ENCODE data around the gene SCIMP.
A peak's percentile ranks its signal among the peaks of the same experiment; 100 is the strongest.

SCIMP gene

GRCh38 chr17:5234645-5235576 is at the start of gene SCIMP:
Gene SCIMP, minus strand, starts transcription at chr17:5234860. Its CDS starts 105 bp downstream, at chr17:5234755.
- Histone ChIP-seq H3K27ac (ENCODE audit: low read depth, low read length) (no peak within 1 kb of the TSS), H3K4me1 (ENCODE audit: insufficient read depth, low read length) (no peaks in the 10 kb centered on the region), H3K9me3 (ENCODE audit: low read length) (no peaks in the 10 kb centered on the region), H3K4me3 (ENCODE audit: low read depth in 1 of 2, low read length in 2 of 2) (no peak within 1 kb of the TSS), H3K27me3 (ENCODE audit: control insufficient read depth in 1 of 2, insufficient read depth in 2 of 2, low read length in 2 of 2) (no peaks in the 10 kb centered on the region), H3K9ac (ENCODE audit: low read length) (no peak within 1 kb of the TSS), H3K36me3 (ENCODE audit: insufficient read depth, low read length) (no peaks in the 10 kb centered on the region)

DNA sequence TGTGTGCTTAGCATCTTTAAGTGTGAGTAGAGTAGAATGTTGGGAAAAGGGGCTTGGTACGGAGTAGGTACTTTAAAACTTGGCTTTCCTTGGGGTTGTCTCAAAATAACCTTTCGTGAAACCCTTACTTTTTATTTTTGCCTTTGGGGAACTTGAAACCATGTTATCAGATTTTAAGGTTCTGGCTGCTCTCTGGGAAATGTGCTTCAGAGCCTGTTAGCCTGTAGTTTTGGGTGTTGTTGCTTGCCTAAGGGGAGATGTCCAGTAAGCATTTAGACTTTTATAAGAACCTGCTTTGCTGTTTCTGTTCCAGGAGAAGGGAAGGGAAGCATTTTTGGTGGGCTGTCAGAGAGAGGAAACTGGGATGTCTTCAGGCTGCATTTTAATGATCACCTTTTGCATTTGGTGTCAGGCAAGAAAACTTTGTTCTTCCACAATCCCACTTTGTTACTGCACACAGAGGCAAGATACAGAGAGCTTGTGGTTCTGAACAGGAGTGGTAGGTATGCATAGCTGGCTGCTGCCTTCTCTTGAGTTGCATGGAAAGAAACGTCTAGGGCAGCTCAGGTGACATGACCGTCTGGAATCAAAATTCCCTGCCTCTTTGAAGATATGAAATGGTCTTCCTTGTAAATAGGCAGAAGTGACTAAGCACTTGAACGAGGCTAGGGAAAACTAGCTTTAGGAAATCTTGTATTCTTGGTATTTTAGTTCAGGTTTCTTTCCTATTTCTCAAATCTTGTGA is 49.1 kb upstream of the SCIMP start:
- peaks cover 24% of the 10 kb centered on the region for H3K4me1 ChIP-seq (ENCODE audit: insufficient read depth, low read length)
- H3K9me3 ChIP-seq (ENCODE audit: low read length), result no peaks in the 10 kb centered on the region
- no peaks in the 10 kb centered on the region for H3K27me3 ChIP-seq (ENCODE audit: control insufficient read depth in 1 of 2, insufficient read depth in 2 of 2, low read length in 2 of 2)
- H3K27ac ChIP-seq (ENCODE audit: low read depth, low read length), result no peak overlapping the region
- no peaks in the 10 kb centered on the region for H3K36me3 ChIP-seq (ENCODE audit: insufficient read depth, low read length)
- H3K9ac ChIP-seq (ENCODE audit: low read length), result peak overlapping the region; percentile 61
- peak overlapping the region in 1 of 2 donors; percentile 52 for H3K4me3 ChIP-seq (ENCODE audit: low read depth in 1 of 2, low read length in 2 of 2)

DNA sequence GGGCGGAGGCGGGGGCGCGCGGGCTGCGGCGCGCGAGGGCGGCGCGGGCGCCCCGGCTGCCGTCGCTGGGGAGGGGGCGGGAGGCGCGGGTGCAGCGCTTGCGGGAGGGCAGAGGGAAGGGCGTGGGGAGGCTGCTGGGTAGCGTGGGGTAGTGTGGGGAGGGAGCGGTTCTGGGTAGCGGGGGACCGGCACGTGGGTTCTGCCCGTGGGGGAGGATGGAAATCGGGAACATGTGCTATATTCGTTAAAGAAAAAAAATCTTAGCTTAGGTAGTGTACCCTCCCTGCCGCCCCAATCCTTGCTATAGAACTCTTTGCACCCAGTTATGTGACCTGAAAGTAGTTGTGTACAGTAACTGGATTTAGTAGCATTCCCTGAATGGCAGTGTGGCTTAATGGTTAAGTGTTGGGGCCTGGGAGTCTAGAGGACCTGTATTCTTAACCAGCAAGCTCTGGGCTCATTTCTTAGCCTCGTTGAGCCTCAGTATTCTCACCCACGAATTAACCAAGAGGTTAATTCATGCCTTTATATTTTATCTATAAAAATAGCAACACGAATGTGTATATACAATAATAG is 48.1 kb upstream of the SCIMP start:
- Histone ChIP-seq H3K9me3 (ENCODE audit: low read length) (no peaks in the 10 kb centered on the region), H3K27me3 (ENCODE audit: control insufficient read depth in 1 of 2, insufficient read depth in 2 of 2, low read length in 2 of 2) (no peaks in the 10 kb centered on the region)

GRCh38 chr17:5281814-5282641 is 47.4 kb upstream of the SCIMP start, which contains the start of gene RABEP1:
Gene RABEP1, plus strand, starts transcription at chr17:5282284. Its CDS starts 203 bp downstream, at chr17:5282487.
- H3K36me3 ChIP-seq (ENCODE audit: insufficient read depth, low read length), result no peaks in the 10 kb centered on the region
- H3K27me3 ChIP-seq (ENCODE audit: control insufficient read depth in 1 of 2, insufficient read depth in 2 of 2, low read length in 2 of 2), result no peaks in the 10 kb centered on the region
- H3K4me1 ChIP-seq (ENCODE audit: insufficient read depth, low read length), result peaks cover 24% of the 10 kb centered on the region
- no peaks in the 10 kb centered on the region for H3K9me3 ChIP-seq (ENCODE audit: low read length)
- H3K4me3 ChIP-seq (ENCODE audit: low read depth in 1 of 2, low read length in 2 of 2), result peak within 1 kb of the TSS; percentile 52 to 86
- peak within 1 kb of the TSS; percentile 61 for H3K9ac ChIP-seq (ENCODE audit: low read length)
- H3K27ac ChIP-seq (ENCODE audit: low read depth, low read length), result peak within 1 kb of the TSS; percentile 52

More for the DNA sequence above, 48.1 kb upstream of the SCIMP start:
- peak overlapping the region; percentile 61 for H3K9ac ChIP-seq (ENCODE audit: low read length)
- H3K36me3 ChIP-seq (ENCODE audit: insufficient read depth, low read length), result no peaks in the 10 kb centered on the region
- peaks cover 24% of the 10 kb centered on the region for H3K4me1 ChIP-seq (ENCODE audit: insufficient read depth, low read length)
- H3K27ac ChIP-seq (ENCODE audit: low read depth, low read length), result peak overlapping the region; percentile 46
- peak overlapping the region; percentile 24 to 52 for H3K4me3 ChIP-seq (ENCODE audit: low read depth in 1 of 2, low read length in 2 of 2)

- Histone ChIP-seq H3K27ac (ENCODE audit: low read depth, low read length) (no peak overlapping the region), H3K27me3 (ENCODE audit: control insufficient read depth in 1 of 2, insufficient read depth in 2 of 2, low read length in 2 of 2) (no peaks in the 10 kb centered on the region), H3K4me3 (ENCODE audit: low read depth in 1 of 2, low read length in 2 of 2) (no peak overlapping the region), H3K36me3 (ENCODE audit: insufficient read depth, low read length) (no peaks in the 10 kb centered on the region), H3K9me3 (ENCODE audit: low read length) (no peaks in the 10 kb centered on the region), H3K4me1 (ENCODE audit: insufficient read depth, low read length) (no peaks in the 10 kb centered on the region), H3K9ac (ENCODE audit: low read length) (no peak overlapping the region)
Observed at GRCh38 chr17:5272322-5272721, 37.7 kb upstream of the SCIMP start.

- no peak overlapping the region for H3K27ac ChIP-seq (ENCODE audit: low read depth, low read length)
- H3K9me3 ChIP-seq (ENCODE audit: low read length), result no peaks in the 10 kb centered on the region
- H3K4me3 ChIP-seq (ENCODE audit: low read depth in 1 of 2, low read length in 2 of 2), result no peak overlapping the region
- H3K36me3 ChIP-seq (ENCODE audit: insufficient read depth, low read length), result no peaks in the 10 kb centered on the region
- H3K27me3 ChIP-seq (ENCODE audit: control insufficient read depth in 1 of 2, insufficient read depth in 2 of 2, low read length in 2 of 2), result no peaks in the 10 kb centered on the region
- no peaks in the 10 kb centered on the region for H3K4me1 ChIP-seq (ENCODE audit: insufficient read depth, low read length)
- H3K9ac ChIP-seq (ENCODE audit: low read length), result no peak overlapping the region
Observed at GRCh38 chr17:5269241-5269960, 34.7 kb upstream of the SCIMP start.

DNA sequence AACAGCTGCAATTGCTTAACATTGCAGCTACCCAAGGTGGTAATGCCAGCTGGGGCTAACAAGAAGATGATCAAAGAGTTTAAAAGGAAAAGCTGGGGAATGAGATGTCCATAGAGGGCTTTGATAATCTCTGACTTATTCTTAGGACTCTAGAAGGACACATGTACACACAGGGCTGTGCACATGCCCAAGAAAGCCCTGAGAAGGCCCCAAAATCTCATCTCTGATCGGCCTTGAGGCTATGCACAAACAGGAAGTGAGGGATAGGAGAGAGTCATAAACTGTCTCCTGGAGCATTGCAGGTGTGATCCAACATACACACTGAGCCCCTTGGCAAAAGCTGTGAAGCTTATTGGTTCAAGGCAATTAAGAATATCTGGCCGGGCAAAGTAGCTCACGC is 30.2 kb upstream of the SCIMP start:
- Histone ChIP-seq H3K9me3 (ENCODE audit: low read length) (no peaks in the 10 kb centered on the region), H3K27me3 (ENCODE audit: control insufficient read depth in 1 of 2, insufficient read depth in 2 of 2, low read length in 2 of 2) (no peaks in the 10 kb centered on the region)

GRCh38 chr17:5263441-5263840 is 28.8 kb upstream of the SCIMP start:
- Histone ChIP-seq H3K27ac (ENCODE audit: low read depth, low read length) (no peak overlapping the region), H3K36me3 (ENCODE audit: insufficient read depth, low read length) (no peaks in the 10 kb centered on the region), H3K27me3 (ENCODE audit: control insufficient read depth in 1 of 2, insufficient read depth in 2 of 2, low read length in 2 of 2) (no peaks in the 10 kb centered on the region), H3K9me3 (ENCODE audit: low read length) (no peaks in the 10 kb centered on the region), H3K4me3 (ENCODE audit: low read depth in 1 of 2, low read length in 2 of 2) (no peak overlapping the region), H3K4me1 (ENCODE audit: insufficient read depth, low read length) (no peaks in the 10 kb centered on the region), H3K9ac (ENCODE audit: low read length) (no peak overlapping the region)

More for the DNA sequence above, 30.2 kb upstream of the SCIMP start:
- Histone ChIP-seq H3K27ac (ENCODE audit: low read depth, low read length) (no peak overlapping the region), H3K36me3 (ENCODE audit: insufficient read depth, low read length) (no peaks in the 10 kb centered on the region), H3K4me3 (ENCODE audit: low read depth in 1 of 2, low read length in 2 of 2) (no peak overlapping the region), H3K4me1 (ENCODE audit: insufficient read depth, low read length) (no peaks in the 10 kb centered on the region), H3K9ac (ENCODE audit: low read length) (no peak overlapping the region)

- Histone ChIP-seq H3K36me3 (ENCODE audit: insufficient read depth, low read length) (no peaks in the 10 kb centered on the region), H3K4me1 (ENCODE audit: insufficient read depth, low read length) (no peaks in the 10 kb centered on the region), H3K9ac (ENCODE audit: low read length) (no peak overlapping the region), H3K27me3 (ENCODE audit: control insufficient read depth in 1 of 2, insufficient read depth in 2 of 2, low read length in 2 of 2) (no peaks in the 10 kb centered on the region), H3K4me3 (ENCODE audit: low read depth in 1 of 2, low read length in 2 of 2) (no peak overlapping the region), H3K9me3 (ENCODE audit: low read length) (no peaks in the 10 kb centered on the region), H3K27ac (ENCODE audit: low read depth, low read length) (no peak overlapping the region)
Observed at GRCh38 chr17:5262416-5262991, 27.8 kb upstream of the SCIMP start.

- H3K36me3 ChIP-seq (ENCODE audit: insufficient read depth, low read length), result no peaks in the 10 kb centered on the region
- no peak overlapping the region for H3K27ac ChIP-seq (ENCODE audit: low read depth, low read length)
- H3K4me3 ChIP-seq (ENCODE audit: low read depth in 1 of 2, low read length in 2 of 2), result no peak overlapping the region
- H3K27me3 ChIP-seq (ENCODE audit: control insufficient read depth in 1 of 2, insufficient read depth in 2 of 2, low read length in 2 of 2), result no peaks in the 10 kb centered on the region
- no peaks in the 10 kb centered on the region for H3K9me3 ChIP-seq (ENCODE audit: low read length)
- no peak overlapping the region for H3K9ac ChIP-seq (ENCODE audit: low read length)
- H3K4me1 ChIP-seq (ENCODE audit: insufficient read depth, low read length), result no peaks in the 10 kb centered on the region
Observed at GRCh38 chr17:5260542-5260941, 25.9 kb upstream of the SCIMP start.
